ENCODE measurements around the gene ZNF354C.

The ZNF354C gene

DNA sequence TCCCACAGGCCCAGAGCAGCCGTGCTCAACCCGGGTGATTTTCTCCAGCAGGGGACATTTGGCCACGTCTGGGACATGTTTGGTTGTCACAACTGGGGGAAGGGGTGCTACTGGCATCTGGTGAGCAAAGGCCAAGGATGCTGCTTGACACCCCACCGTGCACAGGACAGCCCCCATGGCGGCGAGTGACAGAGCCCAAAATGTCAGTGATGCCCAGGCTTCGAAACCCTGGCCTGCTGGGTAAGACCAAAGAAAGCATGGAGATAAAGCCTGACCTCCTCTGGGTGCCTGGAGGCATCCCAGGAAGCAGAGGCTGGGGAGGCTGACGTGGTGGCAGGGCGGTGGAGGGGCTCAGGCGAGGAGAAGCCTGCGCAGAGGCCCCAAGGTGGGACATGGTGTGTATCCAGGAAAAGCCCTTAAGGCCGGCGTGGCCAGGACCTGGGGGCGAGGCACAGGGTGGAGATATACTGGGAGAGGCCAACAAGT lies 66.4 kb downstream of the ZNF354C start:
- DNase-seq (no peak), ATAC-seq (replicated peaks) (no peak)
- Mint-ChIP-seq H3K4me3 (no peak overlapping the region), H3K36me3 (ENCODE audit: insufficient read depth) (no peaks in the 10 kb centered on the region), H3K27ac (no peak overlapping the region), H3K27me3 (peaks cover 0 to 26% of the 10 kb centered on the region in 2 donors), H3K9me3 (no peaks in the 10 kb centered on the region), H3K4me1 (ENCODE audit: low read depth in 2 of 2) (peaks cover 0 to 2% of the 10 kb centered on the region in 2 donors)

DNA sequence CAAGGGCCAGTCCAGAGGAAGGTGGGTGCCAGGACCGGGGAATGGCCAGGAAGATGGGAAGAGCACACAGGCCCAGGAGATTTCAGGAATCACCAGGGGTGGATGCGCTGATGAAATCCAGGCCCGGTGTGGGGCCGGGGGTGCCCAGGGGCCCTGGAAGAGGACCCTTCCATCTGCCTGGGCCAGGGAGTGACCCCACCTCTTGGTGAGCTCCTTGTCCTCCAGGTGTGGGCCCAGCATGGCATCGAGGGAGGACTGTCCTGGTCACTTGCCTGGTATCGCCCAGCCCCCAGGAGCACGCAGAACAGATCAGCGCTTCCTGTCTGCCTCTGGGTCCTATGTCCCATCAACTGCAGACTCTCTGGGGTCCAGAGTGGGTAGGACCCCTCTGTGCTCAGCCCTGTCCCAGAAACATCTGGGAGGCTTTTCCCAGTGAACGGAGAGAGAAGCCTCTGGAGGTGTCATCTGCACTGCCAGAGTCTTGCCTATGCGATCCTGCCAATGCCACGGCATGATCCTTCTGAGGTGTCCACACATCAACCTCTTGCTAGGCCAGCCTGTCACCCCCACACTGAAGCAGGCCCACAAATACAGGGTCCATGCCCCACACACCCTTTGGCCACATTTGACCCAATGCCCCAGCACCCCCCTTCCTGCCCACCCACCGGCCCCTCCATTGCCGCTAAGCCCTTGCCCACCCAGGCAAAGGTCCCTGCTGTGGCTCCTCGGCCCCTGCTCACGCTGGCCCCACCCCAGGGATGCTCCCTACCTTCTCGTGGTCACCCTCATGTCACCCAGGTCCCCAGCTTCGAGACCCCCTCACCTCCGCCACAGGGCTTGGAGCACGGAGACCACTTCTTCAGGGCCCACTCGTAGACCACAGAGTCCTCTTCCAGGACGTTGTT lies 67.2 kb downstream of the ZNF354C start:
- no peak overlapping the region for H3K27ac Mint-ChIP-seq
- ATAC-seq (replicated peaks): no peak
- H3K27me3 Mint-ChIP-seq: peaks cover 0 to 26% of the 10 kb centered on the region in 2 donors
- no peaks in the 10 kb centered on the region for H3K9me3 Mint-ChIP-seq
- H3K4me1 Mint-ChIP-seq (ENCODE audit: low read depth in 2 of 2): peaks cover 0 to 2% of the 10 kb centered on the region in 2 donors
- H3K36me3 Mint-ChIP-seq (ENCODE audit: insufficient read depth): no peaks in the 10 kb centered on the region
- H3K4me3 Mint-ChIP-seq: no peak overlapping the region
- no peak for DNase-seq

GRCh38 chr5:179128041-179128365 lies 67.8 kb downstream of the ZNF354C start:
- peaks cover 0 to 26% of the 10 kb centered on the region in 2 donors for H3K27me3 Mint-ChIP-seq
- no peaks in the 10 kb centered on the region for H3K9me3 Mint-ChIP-seq
- no peak for ATAC-seq (replicated peaks)
- no peak for DNase-seq
- peaks cover 0 to 2% of the 10 kb centered on the region in 2 donors for H3K4me1 Mint-ChIP-seq (ENCODE audit: low read depth in 2 of 2)
- H3K36me3 Mint-ChIP-seq (ENCODE audit: insufficient read depth): no peaks in the 10 kb centered on the region
- no peak overlapping the region for H3K27ac Mint-ChIP-seq
- H3K4me3 Mint-ChIP-seq: no peak overlapping the region

- no peaks in the 10 kb centered on the region for H3K9me3 Mint-ChIP-seq
Measured at GRCh38 chr5:179128976-179129375, 68.8 kb downstream of the ZNF354C start.

DNA sequence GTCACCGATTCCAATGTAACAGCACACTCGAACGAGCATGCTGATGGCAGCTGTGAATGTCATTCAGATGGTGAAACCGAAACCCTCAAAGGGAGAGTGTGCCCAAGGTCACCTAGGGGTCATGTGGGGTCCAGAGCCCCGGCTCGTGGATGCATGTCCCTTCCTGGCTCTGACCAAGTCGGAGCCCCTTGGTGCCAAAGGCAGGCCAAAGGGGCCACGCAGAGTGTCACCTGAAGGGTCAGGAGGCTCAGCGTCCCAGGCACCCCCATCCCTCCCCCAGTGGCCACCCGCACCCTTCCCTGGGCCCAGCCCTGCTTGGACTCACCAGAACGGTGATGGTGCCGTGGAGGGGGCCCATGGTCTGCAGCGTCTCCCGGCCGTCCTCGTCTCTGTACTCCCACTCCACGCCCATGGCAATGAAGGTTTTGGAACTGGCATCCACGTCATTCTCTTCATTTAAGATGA lies 69.5 kb downstream of the ZNF354C start:
- Mint-ChIP-seq H3K36me3 (ENCODE audit: insufficient read depth) (no peaks in the 10 kb centered on the region), H3K4me1 (ENCODE audit: low read depth in 2 of 2) (peaks cover 0 to 2% of the 10 kb centered on the region in 2 donors), H3K9me3 (no peaks in the 10 kb centered on the region), H3K27ac (no peak overlapping the region), H3K27me3 (peaks cover 0 to 17% of the 10 kb centered on the region in 2 donors), H3K4me3 (no peak overlapping the region)
- DNase-seq: no peak
- no peak for ATAC-seq (replicated peaks)

More at GRCh38 chr5:179128976-179129375, 68.8 kb downstream of the ZNF354C start:
- DNase-seq (no peak), ATAC-seq (replicated peaks) (no peak)
- H3K4me3 Mint-ChIP-seq: no peak overlapping the region
- no peak overlapping the region for H3K27ac Mint-ChIP-seq
- H3K36me3 Mint-ChIP-seq (ENCODE audit: insufficient read depth): no peaks in the 10 kb centered on the region
- peaks cover 0 to 24% of the 10 kb centered on the region in 2 donors for H3K27me3 Mint-ChIP-seq
- H3K4me1 Mint-ChIP-seq (ENCODE audit: low read depth in 2 of 2): peaks cover 0 to 2% of the 10 kb centered on the region in 2 donors

- ATAC-seq (replicated peaks) (no peak), DNase-seq (no peak)
- H3K27me3 Mint-ChIP-seq: peaks cover 0 to 17% of the 10 kb centered on the region in 2 donors
- H3K9me3 Mint-ChIP-seq: no peaks in the 10 kb centered on the region
- H3K4me3 Mint-ChIP-seq: no peak overlapping the region
- peaks cover 0 to 2% of the 10 kb centered on the region in 2 donors for H3K4me1 Mint-ChIP-seq (ENCODE audit: low read depth in 2 of 2)
- no peaks in the 10 kb centered on the region for H3K36me3 Mint-ChIP-seq (ENCODE audit: insufficient read depth)
- no peak overlapping the region for H3K27ac Mint-ChIP-seq
Measured at GRCh38 chr5:179130101-179130681, 70.0 kb downstream of the ZNF354C start.

DNA sequence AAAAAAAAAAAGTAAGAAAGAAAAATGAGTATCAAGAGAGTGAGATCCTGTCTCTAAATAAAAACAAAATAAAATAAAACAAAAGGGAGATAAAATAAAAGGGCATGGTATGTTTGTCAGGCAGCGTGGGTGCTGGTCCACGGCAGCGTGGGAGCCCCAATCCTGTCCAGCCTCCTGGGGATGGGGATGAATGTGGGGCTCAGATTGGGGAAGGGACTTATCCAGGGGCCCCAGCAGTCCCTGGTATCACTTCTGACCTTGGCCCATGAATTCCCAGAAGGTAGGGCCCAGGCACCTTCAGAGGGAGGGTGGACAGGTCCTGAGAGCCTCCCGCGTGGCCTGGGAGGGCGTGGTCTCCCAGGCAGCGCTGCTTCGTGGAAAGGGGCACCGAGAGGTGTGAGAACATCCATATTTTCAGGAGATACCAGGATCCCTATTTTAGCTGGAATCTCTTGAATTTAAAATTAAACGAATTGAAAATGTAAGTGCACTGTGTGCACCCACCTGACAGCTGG lies 71.2 kb downstream of the ZNF354C start:
- H3K27me3 Mint-ChIP-seq: peaks cover 0 to 17% of the 10 kb centered on the region in 2 donors
- no peak overlapping the region for H3K27ac Mint-ChIP-seq
- H3K36me3 Mint-ChIP-seq (ENCODE audit: insufficient read depth): no peaks in the 10 kb centered on the region
- DNase-seq (no peak), ATAC-seq (replicated peaks) (no peak)
- peaks cover 0 to 2% of the 10 kb centered on the region in 2 donors for H3K4me1 Mint-ChIP-seq (ENCODE audit: low read depth in 2 of 2)
- no peak overlapping the region for H3K4me3 Mint-ChIP-seq
- no peaks in the 10 kb centered on the region for H3K9me3 Mint-ChIP-seq

GRCh38 chr5:179131886-179132585 lies 71.9 kb downstream of the ZNF354C start:
- Mint-ChIP-seq H3K36me3 (ENCODE audit: insufficient read depth) (no peaks in the 10 kb centered on the region), H3K27ac (no peak overlapping the region)
- no peak for DNase-seq

DNA sequence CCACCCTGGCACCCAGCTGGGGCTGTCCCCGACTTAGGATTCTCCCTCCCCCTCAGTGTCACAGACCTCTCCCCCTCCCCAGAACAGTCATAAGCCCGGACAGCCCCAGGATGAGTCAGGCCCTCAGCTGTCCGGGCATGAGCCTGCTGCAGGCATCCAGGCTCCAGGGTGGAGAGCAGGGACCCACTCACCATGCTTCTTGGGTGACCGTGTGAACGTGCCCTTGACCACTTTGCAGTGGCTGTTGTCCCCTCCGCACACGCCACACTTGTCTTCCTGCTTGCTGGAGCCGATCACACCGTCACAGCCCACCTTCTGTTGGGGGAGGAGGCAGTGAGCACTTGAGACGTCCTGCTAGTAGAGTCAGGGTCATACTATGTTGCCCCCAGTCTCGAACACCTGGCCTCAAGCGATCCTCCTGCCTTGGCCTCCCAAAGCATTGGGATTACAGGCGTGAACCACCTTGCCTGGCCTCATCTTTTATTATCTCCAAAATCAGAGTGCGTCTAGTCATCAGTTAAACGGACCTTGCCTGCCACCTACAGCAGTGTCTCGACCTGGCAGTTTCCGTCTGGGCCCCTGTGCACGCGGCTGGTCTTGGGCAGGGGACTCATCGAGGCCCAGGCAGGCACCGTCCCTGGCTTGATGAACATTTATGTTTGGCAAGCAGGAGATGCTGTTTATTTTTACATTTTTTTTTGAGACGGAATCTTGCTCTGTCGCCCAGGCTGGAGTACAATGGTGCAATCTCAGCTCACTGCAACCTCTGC lies 72.6 kb downstream of the ZNF354C start:
- H3K27me3 Mint-ChIP-seq: peaks cover 0 to 14% of the 10 kb centered on the region in 2 donors
- H3K9me3 Mint-ChIP-seq: no peaks in the 10 kb centered on the region
- H3K4me1 Mint-ChIP-seq (ENCODE audit: low read depth in 2 of 2): peaks cover 0 to 2% of the 10 kb centered on the region in 2 donors
- H3K4me3 Mint-ChIP-seq: no peak overlapping the region
- H3K27ac Mint-ChIP-seq: no peak overlapping the region
- no peaks in the 10 kb centered on the region for H3K36me3 Mint-ChIP-seq (ENCODE audit: insufficient read depth)
- DNase-seq (no peak), ATAC-seq (replicated peaks) (no peak)

More at GRCh38 chr5:179131886-179132585, 71.9 kb downstream of the ZNF354C start:
- H3K9me3 Mint-ChIP-seq: no peaks in the 10 kb centered on the region
- no peak overlapping the region for H3K4me3 Mint-ChIP-seq
- peaks cover 0 to 2% of the 10 kb centered on the region in 2 donors for H3K4me1 Mint-ChIP-seq (ENCODE audit: low read depth in 2 of 2)
- peaks cover 0 to 17% of the 10 kb centered on the region in 2 donors for H3K27me3 Mint-ChIP-seq
- no peak for ATAC-seq (replicated peaks)

All from effector memory CD8-positive, alpha-beta T cell (primary cell).